Suprapubic skin (tissue), 3 donors: ENCODE results near the gene MSANTD2.

Source experiments
- CTCF ChIP-seq, 2 donors: fragments of 200-600 bp in 1 of 2; fragments of 450-650 bp in 1 of 2; sonication (generic) in 1 of 2; IDR thresholded peaks; one replicate each; pipeline ENCODE4 v1.5.1; 2016 to 2019; ENCODE audit warnings: antibody characterized with exemption in 2 of 2, mild to moderate bottlenecking in 1 of 2, moderate library complexity in 1 of 2
- POLR2A ChIP-seq, 2 donors: fragments of 450-650 bp; IDR thresholded peaks; one replicate each; pipeline ENCODE4 v1.6.1; 2017; ENCODE audit warnings: antibody characterized with exemption in 2 of 2, mild to moderate bottlenecking in 2 of 2, moderate library complexity in 2 of 2

- TF ChIP-seq POLR2A (IDR thresholded peaks at IDR 0.05) (no peak), CTCF (IDR thresholded peaks at IDR 0.05) (no peak)
Measured at GRCh38 chr11:124821995-124822730, 22.0 kb upstream of the MSANTD2 start.
